PC-3 (cell line): ENCODE measurements around the gene ADARB2. TPM values are rescaled to one million over a fixed set of nuclear protein-coding genes. Genes with fewer than 3 reads are reported as not detected.

Experiments used
- ATAC-seq: fragments of 200-7000 bp; cut with Tn5 transposase; 2 replicates; pipeline ENCODE4 v1.9.1; 2020; ENCODE audit warnings: mild to moderate bottlenecking, moderate library complexity
- BruUV-seq: library from RNA; stranded (reverse); fragments of 400-500 nt; replicated peaks from 2 replicates; lab custom pipeline; 2021; lab: Mats Ljungman, UMichigan
- CTCF ChIA-PET: fragments of 300-600 bp; sonication (Branson Sonifier 250); formaldehyde crosslinking; loops from one replicate; lab custom pipeline; 2022; ENCODE audit warnings: antibody characterized with exemption; lab: Charles Lee
- POLR2A ChIA-PET: fragments of 300-600 bp; sonication (Branson Sonifier 250); formaldehyde crosslinking; loops from one replicate; lab custom pipeline; 2022; ENCODE audit warnings: antibody characterized with exemption; ENCODE audit not compliant: unreplicated experiment; lab: Charles Lee
- DNase-seq: peaks from one replicate; pipeline ENCODE4 v3.0.0-alpha.2; 2015
- H2AFZ ChIP-seq: fragments of 300-600 bp; sonication (generic); 2 replicates; pipeline ENCODE4 v1.6.0; 2016; ENCODE audit warnings: antibody characterized with exemption, low read length
- H3F3A ChIP-seq: fragments of 300-600 bp; sonication (generic); one replicate; pipeline ENCODE4 v1.6.0; 2017; ENCODE audit warnings: antibody characterized with exemption, low read length, control low read depth, mild to moderate bottlenecking; ENCODE audit not compliant: unreplicated experiment
- H3K27ac ChIP-seq: fragments of 300-600 bp; sonication (generic); 2 replicates; pipeline ENCODE4 v1.5.1; 2016; ENCODE audit warnings: mild to moderate bottlenecking, low read length
- H3K27me3 ChIP-seq: fragments of 300-600 bp; sonication (generic); 2 replicates; pipeline ENCODE4 v1.6.1; 2016; ENCODE audit warnings: low read length, mixed read lengths
- H3K36me3 ChIP-seq: fragments of 300-600 bp; sonication (generic); 2 replicates; pipeline ENCODE4 v1.6.1; 2016; ENCODE audit warnings: low read depth, mixed run types, low read length, mixed read lengths
- H3K4me1 ChIP-seq: fragments of 300-600 bp; sonication (generic); 2 replicates; pipeline ENCODE4 v1.5.1; 2016; ENCODE audit warnings: low read length; ENCODE audit not compliant: insufficient read depth
- H3K4me2 ChIP-seq: fragments of 300-600 bp; sonication (generic); 2 replicates; pipeline ENCODE4 v1.6.0; 2016; ENCODE audit warnings: low read length
- H3K4me3 ChIP-seq: fragments of 300-600 bp; sonication (generic); 2 replicates; pipeline ENCODE4 v1.5.1; 2016; ENCODE audit warnings: mild to moderate bottlenecking, low read length, mixed read lengths
- H3K79me2 ChIP-seq: fragments of 300-600 bp; sonication (generic); 2 replicates; pipeline ENCODE4 v1.6.1; 2017; ENCODE audit warnings: low read length, mixed read lengths
- H3K9ac ChIP-seq: fragments of 300-600 bp; sonication (generic); 2 replicates; pipeline ENCODE4 v1.6.0; 2016; ENCODE audit warnings: mild to moderate bottlenecking, low read length
- H3K9me2 ChIP-seq: fragments of 300-600 bp; sonication (generic); replicated peaks from 2 replicates; pipeline ENCODE4 v1.6.1; 2016; ENCODE audit warnings: mixed run types, low read length, mixed read lengths
- H3K9me3 ChIP-seq: fragments of 300-600 bp; sonication (generic); 2 replicates; pipeline ENCODE4 v1.6.1; 2016; ENCODE audit warnings: low read length, mixed read lengths
- H4K20me1 ChIP-seq: fragments of 300-600 bp; sonication (generic); 2 replicates; pipeline ENCODE4 v1.6.1; 2016; ENCODE audit warnings: low read length, mixed read lengths
- CTCF ChIP-seq: fragments of 300-600 bp; sonication (generic); conservative IDR thresholded peaks from 2 replicates; pipeline ENCODE4 v1.5.1; 2017; ENCODE audit warnings: antibody characterized with exemption, low read depth, mild to moderate bottlenecking, low read length
- EZH2 ChIP-seq: fragments of 300-600 bp; sonication (generic); IDR thresholded peaks from one replicate; pipeline ENCODE4 v1.6.1; 2017; ENCODE audit warnings: antibody characterized with exemption, mild to moderate bottlenecking, low read length; ENCODE audit not compliant: unreplicated experiment
- EZH2phosphoT487 ChIP-seq: fragments of 300-600 bp; sonication (generic); IDR thresholded peaks from 2 replicates; pipeline ENCODE4 v1.6.1; 2018; ENCODE audit warnings: mild to moderate bottlenecking, antibody characterized with exemption, low read length, borderline replicate concordance
- intact Hi-C: fragments of 100-400 bp; cut with micrococcal nuclease; formaldehyde crosslinking; loops from 2 replicates; pipeline ENCODE4 v1.9.0; 2023
- total RNA-seq: library from RNA; depleted of rRNA; stranded (reverse); fragments of >200 nt; gene quantifications from 2 replicates; pipeline ENCODE4 v1.2.3, GENCODE V29; 2014

ADARB2 gene
- total RNA-seq, 1 experiment from 2014 or later, result not detected

GRCh38 chr10:1287487-1287886, 449.8 kb downstream of the ADARB2 start:
- no peak overlapping the region for H3K27ac ChIP-seq
- ATAC-seq (no peak), DNase-seq (no peak)
- intact Hi-C loops, result no loop called here
- H3K9me2 ChIP-seq, result no peaks in the 10 kb centered on the region
- H3K27me3 ChIP-seq, result peaks cover 14% of the 10 kb centered on the region; the same call in 1 of the 2 replicates
- TF ChIP-seq EZH2 (no peak), CTCF (no peak), EZH2phosphoT487 (no peak)
- no peaks in the 10 kb centered on the region for H3K36me3 ChIP-seq
- H3K9me3 ChIP-seq, result no peaks in the 10 kb centered on the region
- H4K20me1 ChIP-seq, result no peaks in the 10 kb centered on the region
- no peak overlapping the region for H2AFZ ChIP-seq
- ChIA-PET POLR2A (no interaction called here), CTCF (no interaction called here)
- no peaks in the 10 kb centered on the region for H3K4me1 ChIP-seq
- no peak overlapping the region for H3K4me2 ChIP-seq
- no peak overlapping the region for H3K4me3 ChIP-seq
- no peaks in the 10 kb centered on the region for H3F3A ChIP-seq
- no TSS peak for BruUV-seq
- no peaks in the 10 kb centered on the region for H3K79me2 ChIP-seq
- no peak overlapping the region for H3K9ac ChIP-seq

GRCh38 chr10:1284076-1284475, 453.2 kb downstream of the ADARB2 start:
- Histone ChIP-seq H2AFZ (no peak overlapping the region), H3K27ac (no peak overlapping the region), H3K36me3 (no peaks in the 10 kb centered on the region), H3K4me2 (no peak overlapping the region), H4K20me1 (no peaks in the 10 kb centered on the region), H3K79me2 (no peaks in the 10 kb centered on the region), H3K9me3 (no peaks in the 10 kb centered on the region), H3K4me3 (no peak overlapping the region), H3K9me2 (no peaks in the 10 kb centered on the region), H3K9ac (no peak overlapping the region), H3K27me3 (no peaks in the 10 kb centered on the region), H3K4me1 (no peaks in the 10 kb centered on the region), H3F3A (no peaks in the 10 kb centered on the region)
- ChIA-PET CTCF (no interaction called here), POLR2A (no interaction called here)
- no TSS peak for BruUV-seq
- ATAC-seq (no peak), DNase-seq (no peak)
- intact Hi-C loops, result no loop called here
- TF ChIP-seq EZH2 (no peak), EZH2phosphoT487 (no peak), CTCF (no peak)

- H3K9ac ChIP-seq, result no peak overlapping the region
- no peaks in the 10 kb centered on the region for H3F3A ChIP-seq
- intact Hi-C loops, result no loop called here
- POLR2A ChIA-PET, result no interaction called here
- H3K4me1 ChIP-seq, result no peaks in the 10 kb centered on the region
- BruUV-seq, result no TSS peak
- H3K4me3 ChIP-seq, result no peak overlapping the region
- no peak overlapping the region for H2AFZ ChIP-seq
- H4K20me1 ChIP-seq, result no peaks in the 10 kb centered on the region
- TF ChIP-seq EZH2phosphoT487, result no peak
- no peak for TF ChIP-seq EZH2
- no peak for TF ChIP-seq CTCF
- CTCF ChIA-PET, result no interaction called here
- no peak overlapping the region for H3K4me2 ChIP-seq
- H3K9me2 ChIP-seq, result no peaks in the 10 kb centered on the region
- no peaks in the 10 kb centered on the region for H3K79me2 ChIP-seq
- H3K9me3 ChIP-seq, result no peaks in the 10 kb centered on the region
- DNase-seq (no peak), ATAC-seq (no peak)
- no peaks in the 10 kb centered on the region for H3K27me3 ChIP-seq
- H3K36me3 ChIP-seq, result no peaks in the 10 kb centered on the region
- no peak overlapping the region for H3K27ac ChIP-seq
Measured at GRCh38 chr10:1281405-1281782, 455.9 kb downstream of the ADARB2 start.
